HPDE6-E6E7 (cell line): ENCODE data around the gene SOAT2.

ENCODE experiments used
- DNase-seq: peaks from one replicate; pipeline ENCODE4 v3.0.0; 2011; ENCODE audit warnings: missing footprints; ENCODE audit errors: extremely low spot score

Gene SOAT2

DNA sequence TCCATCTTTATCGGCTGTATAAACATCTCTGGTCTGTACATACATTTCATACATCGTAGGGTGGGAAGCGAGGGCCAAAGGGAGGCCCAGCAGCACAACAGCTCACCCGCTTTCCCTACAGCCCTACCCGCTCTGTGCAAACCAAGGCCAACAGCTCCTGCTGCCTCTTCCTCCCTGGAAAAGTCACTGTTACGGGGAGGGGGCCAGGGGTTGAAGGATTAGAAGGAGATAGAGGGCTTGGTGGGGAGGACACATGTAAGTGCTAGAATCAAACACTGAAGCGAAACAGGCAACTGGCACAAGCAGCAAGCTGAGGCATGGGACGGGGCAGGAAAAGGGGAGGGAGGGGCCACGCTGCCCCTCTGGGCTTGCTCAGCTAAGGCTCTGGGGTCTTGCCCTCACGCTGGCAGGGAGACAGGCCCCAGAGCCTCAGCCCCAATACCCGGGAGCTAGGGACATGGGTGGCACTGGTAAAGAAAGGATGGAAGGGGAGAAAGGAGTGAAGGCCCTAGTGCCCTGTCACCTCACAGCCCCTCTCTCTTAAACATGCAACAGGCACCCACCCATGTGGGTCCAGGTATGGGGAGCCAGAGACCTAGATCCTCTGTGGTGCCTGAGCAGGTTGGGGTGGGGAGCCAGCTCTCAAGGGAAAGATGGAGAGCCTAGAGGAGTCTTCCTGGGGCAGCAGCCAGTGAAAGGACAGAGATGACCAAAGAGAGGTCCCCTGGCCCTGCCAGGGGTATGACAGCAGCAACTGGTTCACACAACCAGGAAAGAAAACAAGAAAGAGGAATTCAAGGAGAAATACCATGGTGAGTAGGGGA, 38.5 kb upstream of the SOAT2 start:
- no peak for DNase-seq

DNA sequence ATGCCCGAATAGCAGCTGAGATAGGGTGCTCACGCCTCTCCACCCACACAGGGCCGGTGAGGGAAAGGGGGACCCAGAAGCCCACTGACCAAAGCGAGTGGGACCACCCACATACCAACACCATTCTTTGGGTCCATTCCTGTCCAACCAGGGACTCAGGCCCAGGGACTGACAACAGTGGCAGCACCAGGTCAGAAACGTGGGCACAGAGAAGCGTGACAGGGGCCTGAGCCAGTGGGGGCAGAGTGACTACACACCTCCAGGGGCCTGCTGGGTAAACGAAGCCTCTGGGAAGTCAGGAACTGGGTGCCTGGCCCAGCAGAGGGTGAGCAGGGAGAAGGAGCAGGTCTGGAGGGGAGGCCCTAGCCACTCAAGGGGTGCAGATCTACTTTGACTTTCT, 37.8 kb upstream of the SOAT2 start:
- no peak for DNase-seq

DNA sequence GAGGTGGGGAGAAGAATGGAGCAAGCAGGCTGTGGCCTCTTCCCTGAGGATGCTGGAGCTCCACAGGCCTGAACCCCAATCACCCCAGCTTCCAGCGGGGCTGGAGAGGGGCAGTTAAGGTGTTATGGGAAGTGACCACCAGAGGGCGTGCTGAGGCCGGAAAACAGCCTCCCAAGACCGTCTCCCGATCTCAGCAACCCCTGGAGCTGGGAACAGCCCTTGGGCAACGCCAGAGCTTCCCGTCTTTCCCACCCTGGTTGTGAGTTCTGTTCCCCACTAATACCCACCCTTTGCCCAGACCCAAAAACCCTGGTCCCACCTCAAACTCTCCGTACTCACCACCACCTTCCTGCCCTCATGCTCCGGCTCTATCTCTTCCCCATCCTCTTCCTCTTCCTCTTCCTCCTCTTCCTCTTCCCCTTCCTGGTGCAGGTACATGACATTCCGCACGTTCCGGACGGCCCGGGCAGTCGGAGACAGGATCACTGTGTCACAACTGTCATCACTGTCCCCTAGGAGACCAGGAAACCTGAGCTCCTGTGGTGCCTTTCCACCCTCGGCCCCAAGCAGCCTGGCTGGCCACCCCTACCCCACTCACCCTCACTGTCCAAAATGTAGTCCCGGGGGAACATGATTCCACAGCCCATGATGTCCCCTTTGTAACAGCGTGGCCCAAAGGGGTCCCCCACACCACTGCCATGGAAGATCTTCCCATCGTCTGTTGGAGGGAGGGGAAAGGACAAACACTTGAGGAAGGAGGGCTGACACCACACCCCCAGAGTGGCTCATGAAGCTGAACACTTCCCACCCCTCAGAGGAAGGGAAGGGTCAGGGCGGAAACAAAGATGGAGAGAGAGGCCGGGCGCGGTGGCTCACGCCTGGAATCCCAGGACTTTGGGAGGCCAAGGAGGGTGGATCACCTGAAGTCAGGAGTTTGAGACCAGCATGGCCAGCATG, 37.0 kb upstream of the SOAT2 start:
- peak; percentile 85 for DNase-seq

DNA sequence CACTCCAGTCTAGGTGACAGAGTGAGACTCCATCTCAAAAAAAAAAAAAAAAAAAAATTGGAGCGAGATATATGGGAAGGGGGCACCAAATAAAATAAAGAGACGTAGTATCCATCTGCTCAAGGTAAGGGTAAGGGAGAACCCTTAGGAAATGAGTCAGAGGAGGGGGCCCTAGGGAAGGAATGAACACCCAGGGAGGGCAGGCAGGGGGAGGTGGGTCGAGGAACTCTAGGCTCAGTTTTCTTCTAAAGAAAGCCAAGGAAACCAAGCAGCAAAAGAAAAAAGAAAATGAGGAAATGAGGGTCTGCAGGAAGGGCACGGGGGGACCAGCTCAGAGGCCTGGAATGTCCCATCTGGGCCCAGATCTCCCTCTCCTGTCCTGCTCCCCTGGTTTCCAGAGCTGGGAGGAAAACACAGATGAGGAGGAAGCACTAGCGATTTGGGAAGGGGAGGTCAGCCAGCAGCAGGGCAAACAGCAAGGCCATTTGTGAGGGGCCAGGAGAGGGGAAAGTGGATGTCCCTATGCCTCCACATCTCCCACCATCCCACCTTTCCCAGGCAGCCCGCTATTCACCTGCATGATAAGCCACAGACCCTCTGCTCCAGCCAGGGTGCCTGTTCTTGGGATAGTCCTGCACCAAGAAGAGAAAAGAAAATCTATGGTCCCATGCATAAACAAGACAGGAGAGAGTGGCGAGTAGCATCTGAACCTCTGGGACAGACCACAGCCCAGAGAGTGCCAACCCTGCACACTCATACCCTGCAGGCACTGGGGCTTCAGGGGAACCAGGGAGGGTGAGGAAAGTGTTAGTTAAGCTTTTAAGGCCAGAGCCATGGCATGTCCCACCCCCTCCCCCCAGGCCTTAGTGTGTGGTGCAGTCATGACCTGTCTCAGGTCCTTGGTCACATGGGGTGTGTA, 36.0 kb upstream of the SOAT2 start:
- no peak for DNase-seq

DNA sequence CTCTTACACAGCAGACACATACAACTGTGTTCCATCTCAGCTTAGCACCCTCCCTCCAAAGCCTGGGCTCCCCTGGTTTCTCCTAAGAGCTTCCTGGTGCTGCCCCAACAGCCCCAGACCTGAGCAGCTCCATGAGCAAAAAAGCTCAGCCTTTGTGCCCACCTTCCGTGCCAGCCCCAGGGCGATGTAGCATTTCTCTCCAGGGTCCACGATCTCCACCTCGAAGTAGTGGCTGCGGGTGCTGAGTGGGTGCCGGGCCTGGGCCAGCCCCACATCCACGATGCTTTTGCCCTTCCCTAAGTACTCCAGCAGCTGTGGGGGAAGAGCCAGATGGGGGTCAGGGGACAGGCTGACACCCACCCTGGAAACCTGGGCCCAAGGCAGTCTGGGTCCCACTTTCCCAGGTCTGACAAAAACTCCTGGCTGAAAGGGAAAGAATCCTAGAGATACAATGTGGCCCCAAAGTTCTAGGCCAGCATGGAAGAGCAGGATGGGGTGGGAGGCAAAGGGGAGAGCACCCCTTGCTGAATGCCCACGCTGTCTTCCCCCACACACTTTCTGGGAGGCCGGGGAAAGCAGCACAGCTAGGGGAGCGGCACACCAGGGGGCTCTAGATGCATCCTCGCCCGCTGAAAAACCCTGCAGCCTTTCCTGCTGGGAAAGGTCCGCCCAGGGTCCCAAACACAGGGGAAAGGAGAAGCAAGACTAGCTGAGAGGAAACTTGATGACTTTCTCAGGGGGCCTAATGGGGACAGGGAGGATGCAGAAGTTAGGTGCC, 35.1 kb upstream of the SOAT2 start:
- DNase-seq = no peak

DNA sequence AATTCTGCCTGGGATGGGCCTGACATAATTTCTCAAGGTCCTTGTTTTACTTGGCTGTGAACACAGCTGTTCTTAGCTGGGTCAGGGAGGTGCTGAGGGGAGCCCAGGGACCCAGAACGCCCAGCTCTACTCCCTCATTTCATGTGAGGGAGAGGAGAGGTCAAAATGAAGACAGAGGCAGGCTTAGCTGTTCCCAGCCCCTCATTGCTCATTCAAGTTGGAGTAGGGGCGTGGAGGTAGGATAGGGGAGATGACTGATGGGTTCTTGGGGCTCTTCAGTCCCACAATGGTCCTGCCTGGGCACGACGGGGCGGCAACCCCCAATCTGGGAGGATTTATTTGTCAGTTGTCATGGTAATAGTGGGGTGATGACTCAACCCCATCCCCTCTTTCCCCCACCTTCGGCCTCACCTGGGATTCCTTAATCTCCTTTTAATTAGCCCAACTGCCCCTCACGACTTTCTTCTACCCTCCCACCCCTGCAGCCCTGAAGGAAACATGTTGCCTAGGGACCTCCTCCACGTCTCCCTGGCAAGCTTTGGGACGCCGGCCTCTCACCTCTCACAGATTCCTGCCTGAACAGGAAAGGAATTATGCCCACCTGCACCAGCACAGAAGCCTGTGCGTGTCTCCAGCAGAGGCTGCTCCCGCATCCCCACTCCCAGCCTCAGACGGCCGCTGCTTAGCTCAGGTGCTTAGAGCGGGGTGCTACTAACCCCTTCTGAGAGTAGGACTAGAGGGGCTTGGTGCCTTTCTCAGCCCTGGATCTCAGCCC, 34.3 kb upstream of the SOAT2 start:
- no peak for DNase-seq

DNA sequence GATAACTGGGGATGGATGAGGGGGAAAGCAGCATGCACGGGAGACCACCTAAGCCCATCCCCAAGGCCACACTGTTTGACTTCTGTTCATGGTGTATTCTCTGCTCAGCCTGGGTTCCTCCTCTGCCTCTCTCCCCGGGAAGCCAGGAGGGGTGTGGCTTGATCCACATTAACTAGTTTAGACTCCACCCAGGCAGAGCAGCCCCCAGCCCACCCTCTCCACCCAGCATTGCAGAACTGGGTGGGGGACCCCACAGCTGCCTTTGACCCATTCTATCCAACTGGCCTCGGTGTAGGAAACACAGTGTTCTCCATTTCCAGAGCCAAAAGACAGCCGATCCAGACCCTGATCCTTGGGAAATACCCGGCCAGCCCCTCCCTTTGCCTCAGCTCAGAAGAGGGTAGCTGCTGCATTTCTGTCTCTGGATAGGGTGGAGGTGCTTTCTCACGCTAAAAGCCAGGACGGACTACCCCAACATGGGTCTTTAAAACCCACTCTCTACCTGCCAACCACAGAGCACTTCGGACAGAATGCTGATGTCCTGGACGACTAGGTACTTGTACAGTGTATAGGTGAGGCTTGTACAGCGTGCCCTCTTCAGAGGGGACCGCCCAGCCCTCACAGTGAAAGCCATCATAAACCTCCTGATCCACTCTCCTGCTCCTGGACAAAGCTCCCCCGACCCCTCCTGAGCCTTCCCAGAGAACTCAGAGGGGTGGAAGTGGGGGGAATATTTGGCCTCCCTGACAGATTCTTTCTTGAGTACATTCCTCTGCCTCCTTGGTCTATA, 33.5 kb upstream of the SOAT2 start:
- no peak for DNase-seq

DNA sequence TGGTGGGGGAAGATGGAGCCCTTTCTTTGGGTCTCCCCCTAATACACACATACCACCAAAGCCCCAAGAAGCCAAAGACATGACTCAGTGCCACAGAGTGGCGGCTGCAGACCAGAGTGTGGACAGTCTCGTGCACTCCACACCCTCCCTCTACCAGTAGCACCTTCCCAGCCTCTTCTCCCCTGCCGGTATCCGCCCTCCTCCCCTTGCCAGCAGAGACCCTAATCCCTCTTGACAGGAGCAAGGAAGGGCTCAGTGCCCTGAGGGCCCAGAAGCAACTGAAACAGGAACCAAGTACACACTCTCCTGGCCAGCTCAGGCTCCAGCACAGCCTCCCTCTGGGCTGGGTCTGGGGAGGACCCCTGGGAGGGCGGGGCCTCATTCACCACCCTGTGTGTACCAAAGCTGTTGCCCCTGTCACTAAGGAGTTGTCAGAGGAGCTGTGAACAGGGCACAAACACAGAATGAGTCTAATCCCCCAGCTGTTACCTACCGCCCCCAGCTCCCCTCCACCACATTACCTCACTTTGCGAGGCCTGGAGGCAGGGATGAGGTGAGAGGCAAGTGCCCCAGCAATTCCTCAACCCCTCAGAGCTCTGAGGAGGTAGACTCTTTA, 32.3 kb upstream of the SOAT2 start:
- DNase-seq = no peak

DNA sequence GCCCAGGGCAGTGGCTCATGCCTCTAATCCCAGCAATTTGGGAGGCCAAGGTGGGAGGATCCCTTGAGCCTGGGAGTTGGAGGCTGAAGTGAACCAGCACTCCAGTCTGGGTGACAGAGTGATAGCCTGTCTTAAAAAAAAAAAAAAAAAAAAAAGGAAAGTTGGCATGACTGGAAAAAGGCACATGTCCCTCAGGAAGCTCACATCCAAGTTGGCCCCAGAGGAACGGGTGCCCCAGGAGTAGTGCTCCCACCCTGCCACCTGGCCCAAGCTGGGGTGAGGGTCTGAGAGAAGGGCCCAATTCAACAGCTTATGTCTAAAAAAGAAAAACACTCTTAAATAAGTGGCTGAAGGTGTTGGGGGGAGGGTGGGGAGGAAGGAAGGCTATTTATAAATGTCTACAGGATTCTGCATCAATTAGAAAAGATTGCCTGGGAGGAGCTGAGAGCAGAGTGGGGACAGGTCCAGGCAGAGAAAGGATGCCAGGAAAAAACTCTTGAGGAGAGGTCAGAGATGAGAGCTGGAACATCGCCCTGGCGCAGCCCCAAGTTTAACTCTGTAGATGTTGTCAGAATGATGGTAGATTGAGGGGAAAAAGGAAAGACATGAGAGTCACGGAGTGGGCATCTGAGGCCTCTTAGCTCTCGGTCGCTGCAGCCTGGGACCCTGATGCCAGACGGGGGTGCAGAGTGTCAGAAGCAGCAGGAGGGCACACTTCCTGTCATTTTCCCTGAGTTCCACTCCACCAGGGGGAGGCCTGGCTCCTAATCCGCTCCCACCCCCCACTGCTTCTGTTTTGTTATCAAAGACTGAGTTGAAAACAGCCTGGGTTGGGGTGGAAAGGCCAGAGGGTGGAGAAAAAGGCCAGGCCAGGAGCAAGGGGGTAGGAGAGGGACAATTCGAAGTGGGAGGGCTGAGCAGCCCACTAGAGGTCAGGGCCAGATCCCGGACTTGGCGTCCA, 31.4 kb upstream of the SOAT2 start:
- no peak for DNase-seq

DNA sequence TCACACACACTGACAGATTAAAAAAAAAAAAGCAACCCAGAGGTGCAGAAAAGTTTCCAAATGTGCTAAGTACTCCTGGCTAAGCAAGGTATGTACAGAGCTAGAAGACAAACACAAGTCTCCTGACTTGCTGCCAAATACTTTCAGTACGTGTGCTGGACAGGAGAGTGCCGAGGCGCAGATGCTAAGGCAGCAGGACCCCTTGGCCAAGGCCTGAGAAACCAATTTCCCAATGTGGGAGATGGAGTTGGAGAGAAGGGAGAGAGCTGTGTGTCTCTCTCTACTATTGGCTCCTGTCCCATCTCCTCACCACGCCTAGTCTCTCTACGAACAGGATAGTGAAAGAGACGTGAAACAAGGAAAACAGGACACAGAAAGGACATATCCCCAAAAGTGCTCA, 29.4 kb upstream of the SOAT2 start:
- DNase-seq = no peak

DNA sequence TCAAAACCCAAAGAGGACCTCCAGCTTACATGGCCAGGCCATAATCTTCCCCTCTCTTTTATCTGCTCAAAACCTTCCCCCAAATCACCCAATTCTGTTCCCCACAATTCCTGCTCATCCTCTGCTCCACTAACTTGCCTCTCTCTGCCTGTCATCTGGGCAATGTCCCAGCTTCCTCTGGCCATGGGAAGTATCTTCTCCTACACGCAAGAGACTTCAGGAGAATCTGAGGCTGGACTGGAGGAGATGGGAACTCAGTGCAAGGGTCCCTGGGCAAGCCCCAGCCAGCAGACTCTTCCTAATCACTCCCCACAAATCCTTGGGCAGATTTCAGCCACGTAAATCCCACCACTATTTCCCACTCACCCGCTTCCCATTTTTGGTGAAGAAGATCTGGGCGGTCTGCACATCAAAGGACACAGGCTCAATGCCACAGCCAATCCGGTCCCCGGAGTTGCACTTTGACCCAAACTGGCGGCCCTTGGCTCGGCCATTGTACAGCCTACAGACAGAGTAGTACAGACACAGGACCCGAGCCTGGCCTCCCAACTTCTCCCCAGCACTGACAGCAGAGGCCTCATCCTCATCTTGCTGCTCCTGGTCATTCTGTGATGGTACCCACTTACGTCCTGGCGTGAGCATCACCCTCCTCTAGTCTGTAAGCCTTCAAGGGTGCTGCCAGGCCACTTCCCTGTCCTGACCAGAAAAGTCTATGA, 28.8 kb upstream of the SOAT2 start:
- DNase-seq = no peak

DNA sequence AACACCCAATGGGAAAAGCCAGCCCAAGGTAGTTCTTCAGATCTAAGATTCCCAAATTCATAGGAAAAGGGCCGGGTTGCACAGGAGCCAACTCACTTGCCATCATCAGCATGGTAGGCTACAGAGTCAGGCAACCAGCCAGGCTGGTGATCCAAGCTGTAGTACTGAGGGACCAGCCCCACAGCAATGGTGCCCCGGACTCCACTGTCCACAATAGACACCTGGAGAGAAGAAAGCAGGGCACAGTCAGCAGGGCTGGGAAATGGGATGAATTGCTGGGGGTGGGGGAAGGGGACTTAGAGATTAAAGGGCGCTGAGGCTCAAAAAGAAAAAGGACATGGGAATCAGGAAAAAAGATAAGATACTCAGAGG, 28.3 kb upstream of the SOAT2 start:
- no peak for DNase-seq

DNA sequence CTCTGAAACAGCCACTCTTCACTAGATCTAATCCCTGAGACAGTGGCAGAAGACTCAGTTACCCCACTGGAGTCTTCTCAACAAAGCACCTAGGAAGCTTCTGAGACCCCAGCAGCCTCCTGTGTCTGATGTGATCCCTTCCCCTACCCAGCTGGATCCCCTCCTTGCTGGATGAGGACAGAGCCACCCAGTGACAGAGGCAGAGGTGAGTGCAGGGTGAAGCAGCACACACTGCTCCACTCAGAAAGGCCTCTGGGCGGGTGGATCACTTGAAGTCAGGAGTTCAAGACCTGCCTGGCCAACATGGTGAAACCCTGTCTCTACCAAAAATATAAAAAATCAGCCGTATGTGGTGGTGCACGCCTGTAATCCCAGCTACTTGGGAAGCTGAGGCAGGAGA, 26.8 kb upstream of the SOAT2 start:
- no peak for DNase-seq

DNA sequence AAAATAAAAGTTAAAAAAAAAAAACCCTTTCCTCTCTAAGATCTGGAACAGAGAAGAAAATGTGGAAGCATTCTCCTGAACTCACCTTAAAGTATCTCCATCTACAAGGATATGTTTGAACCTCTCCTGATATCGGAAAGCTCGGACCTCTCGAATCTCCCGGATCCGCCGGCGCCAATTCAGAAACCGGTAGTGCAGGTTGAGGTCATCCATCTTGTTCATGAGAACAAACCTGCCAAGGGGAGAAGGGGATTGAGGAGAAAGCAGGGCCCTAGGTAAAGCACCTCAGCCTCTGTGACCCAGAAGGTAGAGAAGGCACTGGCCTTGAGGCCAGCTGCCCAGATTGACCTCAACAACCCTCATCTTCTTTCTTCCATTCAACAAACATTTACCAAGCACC, 26.3 kb upstream of the SOAT2 start:
- DNase-seq = no peak

DNA sequence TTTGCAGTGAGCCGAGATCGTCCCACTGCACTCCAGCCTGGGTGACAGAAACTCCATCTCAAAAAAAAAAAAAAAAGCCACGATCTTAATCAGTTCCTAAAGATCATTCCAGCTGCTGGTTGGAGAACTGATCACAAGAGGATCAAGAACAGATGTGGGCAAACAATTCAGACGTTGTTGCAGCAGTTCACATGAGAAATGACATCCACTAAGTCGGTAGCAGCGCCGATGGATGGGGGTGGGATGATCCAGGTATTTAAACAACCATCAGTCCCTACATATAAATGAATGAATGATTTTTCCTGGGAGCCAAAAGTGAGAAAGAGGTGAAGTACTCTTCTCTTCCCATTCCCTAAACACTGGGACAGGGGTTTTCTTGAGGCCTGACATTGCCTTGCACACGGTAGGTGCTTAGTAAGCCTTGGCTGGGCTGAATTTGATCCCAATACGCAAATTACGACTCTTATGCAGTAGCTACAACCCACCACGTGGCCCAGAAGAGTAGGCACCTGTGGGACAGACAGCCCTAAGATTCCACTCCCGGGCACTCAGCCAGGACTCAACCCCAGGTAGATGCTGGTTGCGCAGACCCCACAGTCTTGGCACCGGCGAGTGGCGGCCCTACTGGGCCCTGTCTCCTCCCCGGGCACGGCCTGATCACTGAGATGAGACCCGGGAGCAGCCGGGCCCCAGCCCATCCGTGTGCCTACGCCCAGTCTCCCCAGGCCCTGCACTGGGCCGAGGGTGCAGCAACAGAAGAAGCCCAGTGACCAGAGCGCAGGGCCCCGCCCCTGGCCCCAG, 24.7 kb upstream of the SOAT2 start:
- no peak for DNase-seq
